GM12878 (cell line): Measurements from ENCODE around the gene SRL. TPM values are rescaled to one million over a fixed set of nuclear protein-coding genes. Genes with fewer than 3 reads are reported as not detected.

Experiments
- ATAC-seq: fragments of 200-7000 bp; cut with Tn5 transposase; 3 replicates; pipeline ENCODE4 v1.9.1; 2020; ENCODE audit warnings: mild to moderate bottlenecking, moderate library complexity
- BruUV-seq: library from RNA; stranded (reverse); fragments of 400-500 nt; replicated peaks from 2 replicates; lab custom pipeline; 2021; lab: Mats Ljungman, UMichigan
- CTCF ChIA-PET: fragments of 300-600 bp; sonication (Branson Sonifier 250); formaldehyde crosslinking; extraction: SDS; loops from one replicate; lab custom pipeline; 2021; ENCODE audit warnings: inconsistent platforms; lab: Yijun Ruan, JAX
- POLR2A ChIA-PET: fragments of 350-600 bp; formaldehyde crosslinking; extraction: SDS; loops from one replicate; lab custom pipeline; 2021; ENCODE audit warnings: inconsistent platforms; lab: Charles Lee
- RAD21 ChIA-PET: fragments of 300-600 bp; sonication (Branson Sonifier 250); formaldehyde crosslinking; loops from one replicate; lab custom pipeline; 2023; ENCODE audit warnings: antibody characterized with exemption; ENCODE audit not compliant: unreplicated experiment; lab: Charles Lee
- SMC1A ChIA-PET: fragments of 300-600 bp; sonication (Branson Sonifier 250); formaldehyde crosslinking; loops from one replicate; lab custom pipeline; 2023; ENCODE audit not compliant: unreplicated experiment, uncharacterized antibody; lab: Charles Lee
- DNase-seq: peaks from one replicate; pipeline ENCODE4 v3.0.0-alpha.2; 2011; ENCODE audit warnings: low read depth, low spot score
- FAIRE-seq: peaks from 3 replicates; lab custom pipeline; 2011; peaks lifted over from hg19 to GRCh38; lab: Jason Lieb, UNC
- H2AFZ ChIP-seq: 2 replicates; pipeline ENCODE4 v1.6.0; 2011; ENCODE audit warnings: low read depth, low read length, control low read depth; ENCODE audit not compliant: control insufficient read depth
- H3K27ac ChIP-seq: 2 replicates; pipeline ENCODE4 v1.5.1; 2011; ENCODE audit warnings: control low read depth; ENCODE audit not compliant: control insufficient read depth, insufficient read depth
- H3K27me3 ChIP-seq, 2 experiments: replicated peaks in 1 of 2; 2 replicates each; pipeline versions ENCODE4 v1.6.0 to v1.6.1; 2011; ENCODE audit warnings: low read length in 1 of 2; ENCODE audit not compliant: control insufficient read depth in 2 of 2, insufficient read depth in 2 of 2
- H3K36me3 ChIP-seq, 2 experiments: 2 replicates each; pipeline ENCODE4 v1.5.1; 2011; ENCODE audit warnings: low read length in 1 of 2; ENCODE audit not compliant: control insufficient read depth in 2 of 2, insufficient read depth in 2 of 2
- H3K4me1 ChIP-seq: 2 replicates; pipeline ENCODE4 v1.6.1; 2011; ENCODE audit warnings: mild to moderate bottlenecking, low read length, moderate library complexity, mixed read lengths; ENCODE audit not compliant: control insufficient read depth, insufficient read depth
- H3K4me2 ChIP-seq: 2 replicates; pipeline ENCODE4 v1.6.0; 2011; ENCODE audit warnings: control low read depth; ENCODE audit not compliant: control insufficient read depth, insufficient read depth
- H3K4me3 ChIP-seq: fragments of 200-600 bp; sonication (generic); 2 replicates; pipeline ENCODE4 v1.5.1; 2016
- H3K79me2 ChIP-seq: 2 replicates; pipeline ENCODE4 v1.6.0; 2011; ENCODE audit warnings: low read length; ENCODE audit not compliant: control insufficient read depth, insufficient read depth
- H3K9ac ChIP-seq: 2 replicates; pipeline ENCODE4 v1.8.0; 2011; ENCODE audit warnings: low read length, control low read depth, mixed read lengths; ENCODE audit not compliant: control insufficient read depth, insufficient read depth
- H3K9me3 ChIP-seq: replicated peaks from 3 replicates; pipeline ENCODE4 v1.5.1; 2011; ENCODE audit warnings: mild to moderate bottlenecking, low read length; ENCODE audit not compliant: control insufficient read depth, insufficient read depth
- H4K20me1 ChIP-seq: 2 replicates; pipeline ENCODE4 v1.6.0; 2011; ENCODE audit not compliant: control insufficient read depth, insufficient read depth
- BHLHE40 ChIP-seq, 2 experiments: fragments of 450-650 bp in 1 of 2; IDR thresholded peaks; 2 replicates each; pipeline ENCODE4 v1.6.1; 2011 to 2017; ENCODE audit warnings: low read depth in 2 of 2, borderline replicate concordance in 1 of 2, improper control_type of control experiment in 1 of 2, low read length in 1 of 2, mild to moderate bottlenecking in 1 of 2
- CHD1 ChIP-seq: IDR thresholded peaks from 2 replicates; pipeline ENCODE4 v1.6.1; 2012; ENCODE audit warnings: low read depth, low read length, improper control_type of control experiment
- EED ChIP-seq: sonication (generic); IDR thresholded peaks from 2 replicates; pipeline ENCODE4 v1.6.1; 2016; ENCODE audit warnings: antibody characterized with exemption, low read depth
- EGR1 ChIP-seq, 2 experiments: IDR thresholded peaks; 1 replicate in 1 of 2; 2 replicates in 1 of 2; pipeline ENCODE4 v1.6.1; 2011 to 2012; ENCODE audit warnings: low read depth in 2 of 2, low read length in 2 of 2, borderline replicate concordance in 1 of 2, mild to moderate bottlenecking in 1 of 2, moderate library complexity in 1 of 2
- EP300 ChIP-seq, 2 experiments: fragments of 150-350 bp in 1 of 2; IDR thresholded peaks; 2 replicates each; pipeline ENCODE4 v1.6.1; 2011 to 2012; ENCODE audit warnings: low read depth in 2 of 2, low read length in 2 of 2, borderline replicate concordance in 1 of 2, improper control_type of control experiment in 1 of 2, inconsistent platforms in 1 of 2; ENCODE audit not compliant: control insufficient read depth in 1 of 2
- HCFC1 ChIP-seq: fragments of 150-350 bp; IDR thresholded peaks from 2 replicates; pipeline ENCODE4 v1.6.1; 2014; ENCODE audit warnings: low read length
- IKZF1 ChIP-seq: fragments of 450-650 bp; conservative IDR thresholded peaks from 2 replicates; pipeline ENCODE4 v1.6.1; 2017; ENCODE audit warnings: antibody characterized with exemption, mild to moderate bottlenecking
- IKZF2 ChIP-seq, 2 experiments: fragments of 450-650 bp; IDR thresholded peaks; 2 replicates each; pipeline ENCODE4 v1.6.1; 2017; ENCODE audit warnings: mild to moderate bottlenecking in 2 of 2, moderate library complexity in 2 of 2
- LARP7 ChIP-seq: fragments of 450-650 bp; IDR thresholded peaks from 2 replicates; pipeline ENCODE4 v1.6.1; 2017; ENCODE audit warnings: mild to moderate bottlenecking
- NRF1 ChIP-seq: conservative IDR thresholded peaks from 2 replicates; pipeline ENCODE4 v1.6.1; 2011; ENCODE audit warnings: mild to moderate bottlenecking, low read depth, low read length, improper control_type of control experiment
- RAD21 ChIP-seq: IDR thresholded peaks from 2 replicates; pipeline ENCODE4 v1.6.1; 2011; ENCODE audit warnings: mild to moderate bottlenecking, low read depth, low read length, moderate library complexity; ENCODE audit not compliant: insufficient read depth
- RB1 ChIP-seq: fragments of 450-650 bp; formaldehyde crosslinking; IDR thresholded peaks from 2 replicates; pipeline ENCODE4 v1.6.1; 2017; ENCODE audit warnings: mild to moderate bottlenecking, borderline replicate concordance
- SMC3 ChIP-seq: IDR thresholded peaks from 2 replicates; pipeline ENCODE4 v1.6.1; 2011; ENCODE audit warnings: low read length, improper control_type of control experiment, borderline replicate concordance
- SPI1 ChIP-seq: IDR thresholded peaks from 2 replicates; pipeline ENCODE4 v1.6.1; 2011; ENCODE audit warnings: low read depth, mild to moderate bottlenecking, low read length, moderate library complexity, borderline replicate concordance; ENCODE audit not compliant: insufficient read depth
- SREBF2 ChIP-seq: IDR thresholded peaks from 2 replicates; pipeline ENCODE4 v1.6.1; 2012; ENCODE audit warnings: mild to moderate bottlenecking, low read length
- TAF1 ChIP-seq: IDR thresholded peaks from 2 replicates; pipeline ENCODE4 v1.6.1; 2011; ENCODE audit warnings: mild to moderate bottlenecking, low read depth, low read length, borderline replicate concordance
- ZNF207 ChIP-seq: fragments of 450-650 bp; IDR thresholded peaks from 2 replicates; pipeline ENCODE4 v1.6.1; 2014; ENCODE audit warnings: antibody characterized with exemption, mild to moderate bottlenecking, borderline replicate concordance
- ZNF274 ChIP-seq: IDR thresholded peaks from one replicate; pipeline ENCODE4 v1.8.0; 2011; ENCODE audit not compliant: insufficient read length, insufficient read depth
- ZZZ3 ChIP-seq: IDR thresholded peaks from 2 replicates; pipeline ENCODE4 v1.6.1; 2011; ENCODE audit warnings: low read depth; ENCODE audit not compliant: control insufficient read depth, insufficient read length
- WGBS: methylation state at CpG from one replicate; pipeline ENCODE4 v1.1.6; 2016; ENCODE audit warnings: low lambda C conversion rate; ENCODE audit not compliant: insufficient replicate concordance, insufficient coverage; ENCODE audit errors: missing lambda C conversion rate; 5-methylcytosine and 5-hydroxymethylcytosine counted together
- in situ Hi-C: fragments of 300-500 bp; cut with MboI; formaldehyde crosslinking; loops from 9 replicates; pipeline ENCODE4 v1.14.3; 2018; ENCODE audit warnings: mixed read lengths
- intact Hi-C: fragments of 100-400 bp; cut with micrococcal nuclease; formaldehyde crosslinking; loops from one replicate; pipeline ENCODE4 v1.14.2; 2022; ENCODE audit not compliant: unreplicated experiment
- polyA plus RNA-seq, 11 experiments: library from polyadenylated mRNA; depleted of rRNA in 4 of 11; unstranded in 6 of 11; stranded (reverse) in 5 of 11; fragments of >200 nt; fragmentation: Nextera tagmentation in 4 of 11; fragmentation: Illumina TruSeq in 1 of 11; extraction: Ambion mirVana in 4 of 11; extraction: Trizol in 1 of 11; gene quantifications; 1 replicate in 1 of 11; 2 replicates in 10 of 11; pipeline versions ENCODE4 v1.2.1 to v1.2.3, GENCODE V29; 2011 to 2016; ENCODE audit warnings: inconsistent platforms in 2 of 11, missing spikeins in 2 of 11, low read depth in 1 of 11
- total RNA-seq, 4 experiments: library from RNA; depleted of rRNA in 3 of 4; stranded (reverse); fragments of >200 nt in 3 of 4; fragmentation: Illumina TruSeq in 1 of 4; extraction: Trizol in 1 of 4; gene quantifications; 2 replicates each; pipeline versions ENCODE4 v1.2.1 to v1.2.3, GENCODE V29; 2013 to 2021
- TF ChIP-seq, protein P1 (sequence below): fragments of 450-650 bp; IDR thresholded peaks from 2 replicates; pipeline ENCODE4 v1.6.1; 2016; ENCODE audit warnings: mild to moderate bottlenecking
- TF ChIP-seq, protein P2 (sequence below): fragments of 450-650 bp; IDR thresholded peaks from 2 replicates; pipeline ENCODE4 v1.6.1; 2014; ENCODE audit warnings: mild to moderate bottlenecking

The SRL gene
- total and polyA plus RNA-seq, 10 of the 15 experiments (the other 5 are each of a cell fraction or from before 2014, with no cell fraction given): not detected

DNA sequence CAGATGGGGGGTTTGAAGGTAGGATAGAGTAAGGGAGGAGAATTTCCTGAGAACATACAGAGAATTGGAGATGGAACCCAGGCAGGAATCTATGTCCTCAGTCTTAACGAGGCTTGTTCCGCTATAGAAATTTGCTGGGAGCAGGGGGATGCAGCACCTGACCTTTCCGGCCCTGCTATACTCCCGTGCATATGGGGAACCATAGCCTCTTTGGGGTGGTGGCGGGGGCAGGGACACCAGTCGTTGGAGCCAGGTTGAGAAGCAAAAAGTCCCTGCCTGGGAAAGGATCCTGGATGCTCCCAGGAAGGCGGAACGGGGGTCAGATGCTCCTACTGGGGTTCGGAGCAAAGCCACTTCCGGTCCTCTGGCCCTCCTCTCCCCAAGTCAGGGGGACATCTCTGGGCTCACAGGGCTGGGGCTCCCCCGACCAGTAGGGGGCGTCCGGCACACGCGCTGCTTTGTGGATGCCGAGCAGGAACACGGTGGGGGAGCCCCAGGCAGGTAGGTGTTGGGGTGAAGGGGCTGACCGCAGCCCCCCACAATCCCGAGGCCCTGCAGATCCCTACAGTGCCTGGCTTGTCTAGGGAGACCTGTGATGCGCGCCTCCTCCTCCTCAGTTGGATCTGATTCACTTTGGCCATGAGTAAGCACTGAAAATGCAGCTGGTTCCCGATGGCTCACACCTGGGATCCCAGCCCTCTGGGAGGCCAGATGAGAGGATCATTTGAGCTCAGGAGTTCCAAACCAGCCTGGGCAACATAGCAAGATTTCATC, 46.5 kb upstream of the SRL start:
- peak; percentile 100 for ATAC-seq
- Histone ChIP-seq H4K20me1 (no peaks in the 10 kb centered on the region), H3K4me2 (peak overlapping the region; percentile 54), H2AFZ (peak overlapping the region; percentile 78), H3K27ac (no peak overlapping the region), H3K4me1 (peaks cover 3% of the 10 kb centered on the region; the same call in 1 of the 2 replicates), H3K36me3 (no peaks in the 10 kb centered on the region), H3K27me3 (no peaks in the 10 kb centered on the region; a peak in 1 of 4 replicates), H3K79me2 (no peaks in the 10 kb centered on the region), H3K4me3 (no peak overlapping the region), H3K9me3 (no peaks in the 10 kb centered on the region), H3K9ac (no peak overlapping the region; the same call in 1 of the 2 replicates)
- in situ Hi-C loops (loop anchor here (5.0 kb wide), 2 partner anchors 44 to 109 kb away; no protein-coding TSS in a partner anchor), intact Hi-C loops (loop anchor here (1.0 to 2.0 kb wide), 2 partner anchors 42 to 114 kb away; no protein-coding TSS in a partner anchor)
- 12% methylated on average over 22 of the region's 22 CpGs for WGBS
- ChIA-PET POLR2A (interaction anchor here (0.9 to 1.1 kb wide), 2 partner anchors 17 to 44 kb away, joined by 3 to 6 read pairs; no protein-coding TSS in a partner anchor), SMC1A (interaction anchor here (0.6 to 1.6 kb wide), 9 partner anchors 18 to 139 kb away, joined by 3 to 16 read pairs (median 3); no protein-coding TSS in a partner anchor), CTCF (interaction anchor here (0.6 to 4.2 kb wide), 9 partner anchors 10 to 518 kb away, joined by 3 to 145 read pairs (median 6); partner anchors contain the start of gene PAM16), RAD21 (interaction anchor here (0.7 to 2.1 kb wide), 8 partner anchors 14 to 115 kb away, joined by 3 to 18 read pairs (median 6); no protein-coding TSS in a partner anchor)
- no TSS peak for BruUV-seq
- FAIRE-seq: no peak
- DNase-seq: no peak
- TF ChIP-seq, protein P1, sequence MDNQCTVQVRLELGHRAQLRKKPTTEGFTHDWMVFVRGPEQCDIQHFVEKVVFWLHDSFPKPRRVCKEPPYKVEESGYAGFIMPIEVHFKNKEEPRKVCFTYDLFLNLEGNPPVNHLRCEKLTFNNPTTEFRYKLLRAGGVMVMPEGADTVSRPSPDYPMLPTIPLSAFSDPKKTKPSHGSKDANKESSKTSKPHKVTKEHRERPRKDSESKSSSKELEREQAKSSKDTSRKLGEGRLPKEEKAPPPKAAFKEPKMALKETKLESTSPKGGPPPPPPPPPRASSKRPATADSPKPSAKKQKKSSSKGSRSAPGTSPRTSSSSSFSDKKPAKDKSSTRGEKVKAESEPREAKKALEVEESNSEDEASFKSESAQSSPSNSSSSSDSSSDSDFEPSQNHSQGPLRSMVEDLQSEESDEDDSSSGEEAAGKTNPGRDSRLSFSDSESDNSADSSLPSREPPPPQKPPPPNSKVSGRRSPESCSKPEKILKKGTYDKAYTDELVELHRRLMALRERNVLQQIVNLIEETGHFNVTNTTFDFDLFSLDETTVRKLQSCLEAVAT: 0 out of 2 replicates have a peak, but pooled peaks have one; percentile 26
- TF ChIP-seq CHD1 (no peak), LARP7 (peak; percentile 57; the same call in 1 of the 2 replicates), EGR1 (IDR thresholded peaks at IDR 0.05; ENCODE audit: borderline replicate concordance in 1 of 2, low read depth in 2 of 2, low read length in 2 of 2) (no peak), RB1 (peak; percentile 76; the same call in 1 of the 2 replicates), ZNF274 (no peak), BHLHE40 (IDR thresholded peaks at IDR 0.05; ENCODE audit: borderline replicate concordance in 1 of 2, low read depth in 2 of 2, low read length in 1 of 2) (peak; percentile 23 to 43; a peak in 1 of 4 replicates), ZZZ3 (no peak), SMC3 (peak; percentile 81), SPI1 (peak; percentile 19; the same call in 1 of the 2 replicates), IKZF1 (peak; percentile 68), EP300 (IDR thresholded peaks at IDR 0.05; ENCODE audit: borderline replicate concordance in 1 of 2, control insufficient read depth in 1 of 2, low read depth in 2 of 2, low read length in 2 of 2) (no peak), IKZF2 (IDR thresholded peaks at IDR 0.05) (peak; percentile 36 to 52; a peak in 3 of 4 replicates), RAD21 (peak; percentile 92), HCFC1 (peak; percentile 19; the same call in 1 of the 2 replicates), NRF1 (no peak), ZNF207 (0 out of 2 replicates have a peak, but pooled peaks have one; percentile 55), SREBF2 (no peak), TAF1 (no peak), EED (0 out of 2 replicates have a peak, but pooled peaks have one; percentile 42)
- TF ChIP-seq, protein P2, sequence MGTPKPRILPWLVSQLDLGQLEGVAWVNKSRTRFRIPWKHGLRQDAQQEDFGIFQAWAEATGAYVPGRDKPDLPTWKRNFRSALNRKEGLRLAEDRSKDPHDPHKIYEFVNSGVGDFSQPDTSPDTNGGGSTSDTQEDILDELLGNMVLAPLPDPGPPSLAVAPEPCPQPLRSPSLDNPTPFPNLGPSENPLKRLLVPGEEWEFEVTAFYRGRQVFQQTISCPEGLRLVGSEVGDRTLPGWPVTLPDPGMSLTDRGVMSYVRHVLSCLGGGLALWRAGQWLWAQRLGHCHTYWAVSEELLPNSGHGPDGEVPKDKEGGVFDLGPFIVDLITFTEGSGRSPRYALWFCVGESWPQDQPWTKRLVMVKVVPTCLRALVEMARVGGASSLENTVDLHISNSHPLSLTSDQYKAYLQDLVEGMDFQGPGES: no peak
